Transverse colon (tissue), 4 donors: ENCODE measurements around the gene TNFSF4.

Source experiments
- CTCF ChIP-seq, 5 experiments: fragments of 200-600 bp in 3 of 5; fragments of 450-650 bp in 2 of 5; sonication (generic) in 3 of 5; IDR thresholded peaks; 1 replicate in 2 of 5; 2 replicates in 3 of 5; pipeline ENCODE4 v1.5.1; 2016 to 2017; ENCODE audit warnings: antibody characterized with exemption in 5 of 5, inconsistent platforms in 3 of 5, mild to moderate bottlenecking in 2 of 5, moderate library complexity in 1 of 5
- EP300 ChIP-seq: sonication (generic); formaldehyde crosslinking; IDR thresholded peaks from one replicate; pipeline ENCODE4 v1.6.1; 2017; ENCODE audit warnings: antibody characterized with exemption, low read depth
- POLR2A ChIP-seq: fragments of 450-650 bp; IDR thresholded peaks from one replicate; pipeline ENCODE4 v1.6.1; 2016; ENCODE audit warnings: antibody characterized with exemption, mild to moderate bottlenecking, moderate library complexity
- POLR2AphosphoS5 ChIP-seq, 3 donors: sonication (generic); formaldehyde crosslinking; IDR thresholded peaks; one replicate each; pipeline ENCODE4 v1.6.1; 2016; ENCODE audit warnings: antibody characterized with exemption in 3 of 3

GRCh38 chr1:173208146-173208545, 1.0 kb upstream of the TNFSF4 start:
- TF ChIP-seq POLR2AphosphoS5 (IDR thresholded peaks at IDR 0.05) (no peak), POLR2A (no peak), CTCF (IDR thresholded peaks at IDR 0.05) (no peak), EP300 (no peak)
